ENCODE results near the gene CFAP126. TPM values are rescaled to one million over a fixed set of nuclear protein-coding genes. Genes with fewer than 3 reads are reported as not detected.

Gene CFAP126
- total and polyA plus RNA-seq, 2 of the 13 experiments (the other 11 are each of a cell fraction or from before 2014, with no cell fraction given) = not detected

DNA sequence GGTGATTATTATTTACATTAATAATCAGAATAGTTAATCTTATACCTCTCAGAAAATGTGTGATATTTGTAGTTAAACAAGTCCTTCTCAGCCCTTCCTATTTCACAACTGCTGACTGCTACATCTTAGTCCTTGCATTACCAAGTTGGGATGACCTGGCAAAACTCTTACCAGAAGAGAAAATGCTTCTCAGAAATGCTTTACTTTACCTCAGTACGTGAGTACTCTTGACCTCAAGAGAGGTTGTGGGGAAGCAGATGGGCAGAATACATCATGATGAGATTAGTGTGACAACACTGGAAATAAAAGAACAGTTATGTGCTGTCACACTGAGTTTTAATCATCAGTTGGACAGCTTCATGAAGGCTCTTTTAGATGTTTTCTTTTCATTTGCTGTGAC is 16.2 kb downstream of the CFAP126 start:
- ATAC-seq = no peak
- intact Hi-C loops (cut with micrococcal nuclease; ENCODE audit: unreplicated experiment) = no loop called here

More for the DNA sequence above, 16.2 kb downstream of the CFAP126 start:
- Histone ChIP-seq H3K79me2 (ENCODE audit: insufficient read depth, low read length) (peaks cover 2% of the 10 kb centered on the region), H2AFZ (ENCODE audit: low read length) (no peak overlapping the region), H3K4me3 (replicated peaks in 1 of 3; ENCODE audit: insufficient read depth in 1 of 3, low read depth in 2 of 3, low read length in 3 of 3) (no peak overlapping the region), H3K27me3 (ENCODE audit: control insufficient read depth in 1 of 2, insufficient read depth in 2 of 2, low read length in 2 of 2) (no peaks in the 10 kb centered on the region), H3K4me2 (ENCODE audit: low read depth, low read length) (no peak overlapping the region), H3K9ac (ENCODE audit: insufficient read depth, low read depth, low read length) (no peak overlapping the region), H4K20me1 (ENCODE audit: insufficient read depth, low read length) (no peaks in the 10 kb centered on the region), H3K27ac (ENCODE audit: extremely low read length, insufficient read depth, low read length) (no peak overlapping the region), H3K4me1 (ENCODE audit: insufficient read depth, low read length) (no peaks in the 10 kb centered on the region), H3K9me3 (ENCODE audit: low read length) (no peaks in the 10 kb centered on the region), H3K36me3 (replicated peaks in 1 of 2; ENCODE audit: control insufficient read depth in 1 of 2, insufficient read depth in 2 of 2, low read length in 2 of 2) (peaks cover 1 to 27% of the 10 kb centered on the region in 2 experiments; a peak in 4 of 5 replicates)
- DNase-seq (ENCODE audit: low spot score) = no peak
- no peak for TF ChIP-seq ZNF577 (CRISPR knock-in tag; IDR thresholded peaks at IDR 0.05; ENCODE audit: borderline replicate concordance, low read depth)
- no peak for TF ChIP-seq HMGA1 (CRISPR knock-in tag; conservative IDR thresholded peaks at IDR 0.05)
- TF ChIP-seq XBP1 (CRISPR knock-in tag; IDR thresholded peaks at IDR 0.05) = no peak
- TF ChIP-seq, protein P1, sequence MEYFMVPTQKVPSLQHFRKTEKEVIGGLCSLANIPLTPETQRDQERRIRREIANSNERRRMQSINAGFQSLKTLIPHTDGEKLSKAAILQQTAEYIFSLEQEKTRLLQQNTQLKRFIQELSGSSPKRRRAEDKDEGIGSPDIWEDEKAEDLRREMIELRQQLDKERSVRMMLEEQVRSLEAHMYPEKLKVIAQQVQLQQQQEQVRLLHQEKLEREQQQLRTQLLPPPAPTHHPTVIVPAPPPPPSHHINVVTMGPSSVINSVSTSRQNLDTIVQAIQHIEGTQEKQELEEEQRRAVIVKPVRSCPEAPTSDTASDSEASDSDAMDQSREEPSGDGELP (IDR thresholded peaks at IDR 0.05; ENCODE audit: borderline replicate concordance, low read depth) = no peak
- no peak for TF ChIP-seq ZNF260 (CRISPR knock-in tag; IDR thresholded peaks at IDR 0.05; ENCODE audit: borderline replicate concordance, low read depth)
- TF ChIP-seq RFX5 (IDR thresholded peaks at IDR 0.05; ENCODE audit: low read depth, low read length) = no peak
- TF ChIP-seq ZNF546 (CRISPR knock-in tag; conservative IDR thresholded peaks at IDR 0.05) = no peak
- no peak for TF ChIP-seq ZIK1 (CRISPR knock-in tag; IDR thresholded peaks at IDR 0.05; ENCODE audit: borderline replicate concordance, low read depth)
- no peak for TF ChIP-seq FOXJ3 (CRISPR knock-in tag; IDR thresholded peaks at IDR 0.05; ENCODE audit: borderline replicate concordance)
- TF ChIP-seq ZNF781 (CRISPR knock-in tag; IDR thresholded peaks at IDR 0.05; ENCODE audit: borderline replicate concordance, not compliant biosample characterization) = no peak
- TF ChIP-seq, protein P2, sequence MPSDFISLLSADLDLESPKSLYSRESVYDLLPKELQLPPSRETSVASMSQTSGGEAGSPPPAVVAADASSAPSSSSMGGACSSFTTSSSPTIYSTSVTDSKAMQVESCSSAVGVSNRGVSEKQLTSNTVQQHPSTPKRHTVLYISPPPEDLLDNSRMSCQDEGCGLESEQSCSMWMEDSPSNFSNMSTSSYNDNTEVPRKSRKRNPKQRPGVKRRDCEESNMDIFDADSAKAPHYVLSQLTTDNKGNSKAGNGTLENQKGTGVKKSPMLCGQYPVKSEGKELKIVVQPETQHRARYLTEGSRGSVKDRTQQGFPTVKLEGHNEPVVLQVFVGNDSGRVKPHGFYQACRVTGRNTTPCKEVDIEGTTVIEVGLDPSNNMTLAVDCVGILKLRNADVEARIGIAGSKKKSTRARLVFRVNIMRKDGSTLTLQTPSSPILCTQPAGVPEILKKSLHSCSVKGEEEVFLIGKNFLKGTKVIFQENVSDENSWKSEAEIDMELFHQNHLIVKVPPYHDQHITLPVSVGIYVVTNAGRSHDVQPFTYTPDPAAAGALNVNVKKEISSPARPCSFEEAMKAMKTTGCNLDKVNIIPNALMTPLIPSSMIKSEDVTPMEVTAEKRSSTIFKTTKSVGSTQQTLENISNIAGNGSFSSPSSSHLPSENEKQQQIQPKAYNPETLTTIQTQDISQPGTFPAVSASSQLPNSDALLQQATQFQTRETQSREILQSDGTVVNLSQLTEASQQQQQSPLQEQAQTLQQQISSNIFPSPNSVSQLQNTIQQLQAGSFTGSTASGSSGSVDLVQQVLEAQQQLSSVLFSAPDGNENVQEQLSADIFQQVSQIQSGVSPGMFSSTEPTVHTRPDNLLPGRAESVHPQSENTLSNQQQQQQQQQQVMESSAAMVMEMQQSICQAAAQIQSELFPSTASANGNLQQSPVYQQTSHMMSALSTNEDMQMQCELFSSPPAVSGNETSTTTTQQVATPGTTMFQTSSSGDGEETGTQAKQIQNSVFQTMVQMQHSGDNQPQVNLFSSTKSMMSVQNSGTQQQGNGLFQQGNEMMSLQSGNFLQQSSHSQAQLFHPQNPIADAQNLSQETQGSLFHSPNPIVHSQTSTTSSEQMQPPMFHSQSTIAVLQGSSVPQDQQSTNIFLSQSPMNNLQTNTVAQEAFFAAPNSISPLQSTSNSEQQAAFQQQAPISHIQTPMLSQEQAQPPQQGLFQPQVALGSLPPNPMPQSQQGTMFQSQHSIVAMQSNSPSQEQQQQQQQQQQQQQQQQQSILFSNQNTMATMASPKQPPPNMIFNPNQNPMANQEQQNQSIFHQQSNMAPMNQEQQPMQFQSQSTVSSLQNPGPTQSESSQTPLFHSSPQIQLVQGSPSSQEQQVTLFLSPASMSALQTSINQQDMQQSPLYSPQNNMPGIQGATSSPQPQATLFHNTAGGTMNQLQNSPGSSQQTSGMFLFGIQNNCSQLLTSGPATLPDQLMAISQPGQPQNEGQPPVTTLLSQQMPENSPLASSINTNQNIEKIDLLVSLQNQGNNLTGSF (CRISPR knock-in tag; IDR thresholded peaks at IDR 0.05) = no peak
- POLR2A ChIA-PET = no interaction called here
- in situ Hi-C loops (cut with HindIII; ENCODE audit: extremely low pct_ligation_motif_present, low pct_unique_long_range_greater_than_20kb) = no loop called here
- CTCF ChIA-PET (ENCODE audit: low intra/inter-chr PET ratio, low total read pairs) = no interaction called here
- no peak for FAIRE-seq
- WGBS (ENCODE audit: low lambda C conversion rate) = 100% methylated on average over 1 of the region's 1 CpG
- BruUV-seq (replicated peaks) = no TSS peak

All from HepG2 (cell line).